ENCODE data around the gene BRME1. TPM values are rescaled to one million over a fixed set of nuclear protein-coding genes. Genes with fewer than 3 reads are reported as not detected.
"Not testable (repeated sequence)": the region's sequence is repeated elsewhere in the genome, so short reads cannot be mapped to it uniquely, and the experiment has no call there.

The BRME1 gene
- total RNA-seq, 1 donor from 2014 or later = 4.6 TPM

- Mint-ChIP-seq H3K4me3 (ENCODE audit: unreplicated experiment) (peak overlapping the region; percentile 71), H3K4me1 (ENCODE audit: low read depth, unreplicated experiment) (peaks cover 2% of the 10 kb centered on the region), H3K36me3 (ENCODE audit: unreplicated experiment) (no peaks in the 10 kb centered on the region), H3K27me3 (ENCODE audit: unreplicated experiment) (peaks cover 23% of the 10 kb centered on the region), H3K9me3 (ENCODE audit: unreplicated experiment) (peaks cover 9% of the 10 kb centered on the region), H3K27ac (ENCODE audit: unreplicated experiment) (no peak overlapping the region)
- peak; percentile 100 for TF ChIP-seq CTCF (IDR thresholded peaks at IDR 0.05; ENCODE audit: partially characterized antibody, unreplicated experiment)
- DNase-seq = peak; percentile 95
Measured at GRCh38 chr19:13861714-13862531, 44.0 kb downstream of the BRME1 start.

- no peaks in the 10 kb centered on the region for H3K36me3 Mint-ChIP-seq (ENCODE audit: unreplicated experiment)
Measured at GRCh38 chr19:13861392-13861713, 44.6 kb downstream of the BRME1 start.

GRCh38 chr19:13860679-13861391 is 45.1 kb downstream of the BRME1 start:
- DNase-seq = no peak
- Mint-ChIP-seq H3K36me3 (ENCODE audit: unreplicated experiment) (no peaks in the 10 kb centered on the region), H3K4me3 (ENCODE audit: unreplicated experiment) (no peak overlapping the region), H3K27ac (ENCODE audit: unreplicated experiment) (no peak overlapping the region), H3K27me3 (ENCODE audit: unreplicated experiment) (peaks cover 15% of the 10 kb centered on the region), H3K9me3 (ENCODE audit: unreplicated experiment) (peaks cover 3% of the 10 kb centered on the region), H3K4me1 (ENCODE audit: low read depth, unreplicated experiment) (peaks cover 2% of the 10 kb centered on the region)
- no peak for TF ChIP-seq CTCF (IDR thresholded peaks at IDR 0.05; ENCODE audit: partially characterized antibody, unreplicated experiment)

More at GRCh38 chr19:13861392-13861713, 44.6 kb downstream of the BRME1 start:
- peaks cover 19% of the 10 kb centered on the region for H3K27me3 Mint-ChIP-seq (ENCODE audit: unreplicated experiment)
- peak overlapping the region; percentile 68 for H3K4me3 Mint-ChIP-seq (ENCODE audit: unreplicated experiment)
- no peak for TF ChIP-seq CTCF (IDR thresholded peaks at IDR 0.05; ENCODE audit: partially characterized antibody, unreplicated experiment)
- H3K9me3 Mint-ChIP-seq (ENCODE audit: unreplicated experiment) = peaks cover 5% of the 10 kb centered on the region
- H3K27ac Mint-ChIP-seq (ENCODE audit: unreplicated experiment) = no peak overlapping the region
- peaks cover 2% of the 10 kb centered on the region for H3K4me1 Mint-ChIP-seq (ENCODE audit: low read depth, unreplicated experiment)
- DNase-seq = no peak

GRCh38 chr19:13859361-13859880 is 46.5 kb downstream of the BRME1 start:
- H3K27ac Mint-ChIP-seq (ENCODE audit: unreplicated experiment) = no peak overlapping the region
- H3K27me3 Mint-ChIP-seq (ENCODE audit: unreplicated experiment) = peaks cover 12% of the 10 kb centered on the region
- TF ChIP-seq CTCF (IDR thresholded peaks at IDR 0.05; ENCODE audit: partially characterized antibody, unreplicated experiment) = no peak
- peaks cover 2% of the 10 kb centered on the region for H3K4me1 Mint-ChIP-seq (ENCODE audit: low read depth, unreplicated experiment)
- no peaks in the 10 kb centered on the region for H3K36me3 Mint-ChIP-seq (ENCODE audit: unreplicated experiment)
- peaks cover 3% of the 10 kb centered on the region for H3K9me3 Mint-ChIP-seq (ENCODE audit: unreplicated experiment)
- H3K4me3 Mint-ChIP-seq (ENCODE audit: unreplicated experiment) = no peak overlapping the region
- no peak for DNase-seq

- TF ChIP-seq CTCF (IDR thresholded peaks at IDR 0.05; ENCODE audit: partially characterized antibody, unreplicated experiment) = no peak
- Mint-ChIP-seq H3K27ac (ENCODE audit: unreplicated experiment) (peak overlapping the region; percentile 73), H3K4me3 (ENCODE audit: unreplicated experiment) (no peak overlapping the region), H3K4me1 (ENCODE audit: low read depth, unreplicated experiment) (no peaks in the 10 kb centered on the region), H3K36me3 (ENCODE audit: unreplicated experiment) (no peaks in the 10 kb centered on the region), H3K9me3 (ENCODE audit: unreplicated experiment) (no peaks in the 10 kb centered on the region), H3K27me3 (ENCODE audit: unreplicated experiment) (peaks cover 2% of the 10 kb centered on the region)
- no peak for DNase-seq
Measured at GRCh38 chr19:13856497-13856896, 49.4 kb downstream of the BRME1 start.

GRCh38 chr19:13852171-13852707 is 53.7 kb downstream of the BRME1 start:
- H3K4me3 Mint-ChIP-seq (ENCODE audit: unreplicated experiment); H3K36me3 Mint-ChIP-seq (ENCODE audit: unreplicated experiment); H3K27ac Mint-ChIP-seq (ENCODE audit: unreplicated experiment): not testable (repeated sequence)

GRCh38 chr19:13851734-13852114 is 54.2 kb downstream of the BRME1 start:
- not testable (repeated sequence) for H3K27me3 Mint-ChIP-seq (ENCODE audit: unreplicated experiment); H3K36me3 Mint-ChIP-seq (ENCODE audit: unreplicated experiment); DNase-seq; H3K4me3 Mint-ChIP-seq (ENCODE audit: unreplicated experiment); H3K4me1 Mint-ChIP-seq (ENCODE audit: low read depth, unreplicated experiment); H3K27ac Mint-ChIP-seq (ENCODE audit: unreplicated experiment); H3K9me3 Mint-ChIP-seq (ENCODE audit: unreplicated experiment)

More at GRCh38 chr19:13852171-13852707, 53.7 kb downstream of the BRME1 start:
- H3K9me3 Mint-ChIP-seq (ENCODE audit: unreplicated experiment); DNase-seq; H3K4me1 Mint-ChIP-seq (ENCODE audit: low read depth, unreplicated experiment); H3K27me3 Mint-ChIP-seq (ENCODE audit: unreplicated experiment): not testable (repeated sequence)
